HG03045 (cell line): ENCODE data around the gene GSTT4.
"Not testable (repeated sequence)": the region's sequence is repeated elsewhere in the genome, so short reads cannot be mapped to it uniquely, and the experiment has no call there.

Experiments
- ATAC-seq: cut with Tn5 transposase; IDR thresholded peaks from one replicate; pipeline ENCODE4 v1.9.1; 2021; ENCODE audit warnings: mild to moderate bottlenecking, moderate library complexity; ENCODE audit not compliant: unreplicated experiment

The GSTT4 gene

GRCh38 chr22:24025475-24025874 lies 20.2 kb upstream of the GSTT4 start:
- no peak for ATAC-seq

DNA sequence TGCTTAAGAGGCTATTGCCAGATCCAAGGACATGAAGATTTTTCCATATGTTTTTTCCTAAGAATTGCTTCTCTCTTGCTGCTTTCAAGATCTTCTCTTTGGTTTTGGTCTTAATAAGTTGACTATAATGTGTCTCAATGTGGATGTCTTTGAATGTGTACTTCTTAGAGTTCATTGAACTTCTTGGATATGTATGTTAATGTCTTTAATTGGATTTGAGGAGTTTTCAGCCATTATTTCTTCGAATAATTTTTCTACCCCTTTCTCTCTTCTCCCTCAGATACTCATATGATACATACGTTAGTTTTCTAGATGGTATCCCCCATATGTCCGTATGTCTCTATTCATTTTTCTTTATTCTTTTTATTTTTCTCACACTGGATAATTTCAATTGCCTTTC lies 19.1 kb upstream of the GSTT4 start:
- ATAC-seq, result no peak

DNA sequence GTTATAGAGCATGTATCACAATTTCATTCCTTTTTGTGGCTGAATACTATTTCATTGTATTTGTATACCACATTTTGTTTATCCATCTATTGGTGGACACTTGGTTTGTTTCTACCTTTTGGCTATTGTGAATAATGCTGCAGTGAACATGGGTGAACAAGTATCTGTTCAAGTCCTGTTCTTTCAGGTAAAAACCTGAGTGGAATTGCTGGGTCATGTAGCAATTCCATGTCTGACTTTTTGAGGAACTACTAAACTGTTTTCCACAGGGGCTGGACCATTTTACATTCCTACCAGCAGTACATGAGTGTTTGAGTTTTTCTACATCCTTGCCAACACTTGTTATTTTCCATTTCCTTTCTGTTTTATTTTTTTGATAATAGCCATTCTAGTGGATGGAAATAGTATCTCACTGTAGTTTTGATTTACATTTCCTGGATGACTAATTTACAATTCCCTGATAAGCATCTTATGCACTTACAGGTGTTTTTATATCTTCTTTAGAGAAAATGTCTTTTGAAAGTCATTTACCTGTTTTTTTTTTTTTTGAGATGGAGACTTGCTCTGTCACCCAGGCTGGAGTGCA lies 18.0 kb upstream of the GSTT4 start:
- ATAC-seq, result no peak

- no peak for ATAC-seq
Measured at GRCh38 chr22:24021304-24021703, 16.1 kb upstream of the GSTT4 start.

DNA sequence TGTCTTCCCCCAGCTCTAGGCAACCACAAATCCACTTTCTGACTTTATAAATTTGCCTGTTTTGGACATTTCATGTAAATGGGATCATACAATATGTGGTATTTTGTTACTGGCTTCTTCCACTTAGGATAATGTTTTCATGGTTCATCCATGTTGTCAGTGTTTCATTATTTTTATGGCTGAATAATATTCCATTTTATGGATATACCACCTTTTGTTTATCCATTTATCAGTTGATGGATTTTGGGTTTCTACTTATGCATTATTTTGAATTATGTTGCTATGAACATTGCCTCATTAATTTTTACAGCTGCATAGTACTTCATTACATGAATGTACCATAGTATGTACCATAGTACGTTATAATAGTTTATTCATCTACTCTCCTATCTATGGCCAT lies 10.9 kb upstream of the GSTT4 start:
- ATAC-seq, result no peak

DNA sequence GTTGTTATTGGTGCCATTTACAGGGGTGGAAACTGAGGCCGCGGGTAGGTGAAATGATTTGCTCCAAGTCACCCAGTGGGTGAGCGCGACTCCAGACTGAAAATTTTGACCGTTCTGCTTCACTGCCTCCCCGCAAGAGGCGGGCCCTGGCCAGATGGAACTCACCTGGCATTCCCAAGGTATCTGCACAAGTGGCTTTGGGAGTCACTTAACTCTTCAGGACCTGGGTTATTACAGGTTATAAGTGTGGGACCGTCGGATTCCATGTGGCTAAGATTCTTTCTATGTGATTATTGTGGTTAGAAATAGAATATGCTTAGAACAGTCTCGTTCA lies 6.4 kb upstream of the GSTT4 start:
- ATAC-seq, result no peak

DNA sequence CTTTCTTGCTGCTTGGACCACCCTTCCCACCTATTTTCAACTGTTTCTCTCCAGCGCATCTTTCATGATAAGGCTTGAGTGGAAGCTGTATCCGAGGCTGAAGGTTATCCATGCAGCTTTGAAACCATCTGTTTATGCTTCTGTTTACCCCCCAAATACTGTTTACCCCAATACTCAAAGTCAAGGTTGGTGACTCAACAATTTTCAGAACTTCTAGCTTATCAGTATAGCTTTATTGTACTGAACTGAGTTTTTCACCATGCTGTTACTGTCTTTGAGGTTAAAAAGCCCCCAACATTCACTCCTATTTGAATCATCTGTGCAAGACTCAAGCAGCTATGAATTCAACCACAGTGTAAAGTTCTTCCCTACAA lies 4.8 kb upstream of the GSTT4 start:
- ATAC-seq, result no peak

- ATAC-seq, result no peak
Measured at GRCh38 chr22:24009227-24010017, 4.2 kb upstream of the GSTT4 start.

DNA sequence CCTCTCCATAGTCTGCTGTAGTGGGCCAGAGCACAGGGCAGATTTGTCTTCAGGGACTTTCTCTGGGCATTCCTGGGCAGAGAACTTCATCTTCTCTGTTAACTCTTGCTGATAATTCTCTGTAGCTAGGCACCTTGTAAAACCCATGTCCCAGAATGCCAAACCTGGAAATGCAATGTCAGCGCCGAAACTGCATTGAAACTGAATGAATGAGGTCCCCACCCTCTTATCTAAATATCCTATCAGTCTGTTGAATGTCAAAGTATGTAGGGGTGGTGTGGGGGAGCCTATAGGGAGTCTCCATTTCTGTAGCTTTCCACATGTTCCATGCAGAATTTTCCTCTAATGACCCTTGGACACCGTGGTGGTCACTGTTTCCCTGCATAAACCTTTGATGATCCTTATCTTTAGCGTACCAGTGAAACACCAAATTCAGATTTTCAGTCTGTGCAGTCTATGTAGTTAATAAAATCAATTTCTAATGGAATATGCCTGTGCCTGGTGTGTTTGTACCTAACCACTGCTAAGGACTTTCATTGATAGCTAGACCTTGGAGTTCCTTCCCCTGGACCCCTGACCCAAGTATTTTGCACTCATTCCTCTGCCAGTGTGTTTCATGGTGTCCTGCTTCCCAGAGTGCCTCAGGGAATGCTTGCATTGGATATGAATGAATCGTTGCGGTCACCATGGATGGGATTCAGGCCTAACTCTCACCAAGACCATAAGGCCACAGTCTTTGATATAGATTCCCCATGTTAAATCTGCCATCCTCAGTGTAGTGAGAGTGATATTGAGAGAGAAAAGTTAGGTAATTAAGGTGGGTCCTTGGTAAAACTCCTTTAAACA lies 3.4 kb upstream of the GSTT4 start:
- ATAC-seq, result no peak

DNA sequence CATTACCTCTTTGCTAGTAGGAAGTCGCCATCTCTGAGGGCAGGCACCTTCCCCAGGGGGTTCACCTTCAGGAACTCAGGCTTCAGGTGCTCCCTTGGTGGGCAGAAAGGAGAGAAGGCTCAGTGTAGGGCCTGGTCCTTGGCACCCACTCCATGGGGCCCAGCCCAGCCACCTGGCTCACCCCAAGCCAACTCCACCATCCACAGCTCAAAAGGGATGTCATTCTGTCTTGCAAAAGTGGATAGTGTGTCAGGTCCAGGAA lies 2.7 kb upstream of the GSTT4 start:
- no peak for ATAC-seq

- ATAC-seq, result no peak
Measured at GRCh38 chr22:24007253-24008021, 2.2 kb upstream of the GSTT4 start.

GRCh38 chr22:24006914-24007214 lies 1.6 kb upstream of the GSTT4 start:
- ATAC-seq, result no peak

DNA sequence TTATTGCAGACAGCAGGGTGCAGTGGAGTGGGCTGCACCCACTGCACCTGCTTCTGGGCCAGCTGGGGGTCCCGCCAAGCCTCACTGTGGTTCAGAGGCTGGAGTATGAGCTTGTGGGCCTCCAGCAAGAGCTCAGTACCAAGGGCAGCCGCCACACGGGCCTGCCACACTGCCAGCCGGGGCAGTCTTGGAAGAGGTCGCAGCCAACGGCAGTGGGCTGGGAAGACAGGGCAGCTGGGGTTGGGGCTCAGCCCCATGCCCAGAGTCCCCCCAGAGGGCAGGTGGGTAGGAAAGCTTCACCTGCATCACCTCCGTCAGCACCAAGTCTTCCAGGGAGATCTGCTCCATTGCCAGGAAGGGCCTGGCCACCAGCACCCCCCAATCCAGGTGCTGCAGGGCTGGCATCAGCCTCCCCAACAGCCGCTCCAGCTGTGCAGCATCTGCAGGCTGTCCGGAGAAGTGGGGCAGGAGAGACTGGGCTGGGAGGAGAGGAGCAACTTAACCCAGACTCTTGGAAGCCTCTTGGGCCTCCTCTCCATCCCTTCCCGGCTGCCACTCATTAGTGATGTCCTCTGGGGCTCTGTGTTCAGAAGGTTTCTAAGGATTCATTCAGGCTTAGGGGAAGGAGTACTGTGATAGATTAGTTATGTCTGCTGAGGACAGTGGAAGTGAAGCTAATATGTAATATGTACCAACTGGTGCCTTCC lies 1.1 kb upstream of the GSTT4 start:
- ATAC-seq, result no peak

GRCh38 chr22:24003887-24004286 lies 1.4 kb downstream of the GSTT4 start:
- ATAC-seq, result no peak

- ATAC-seq, result no peak
Measured at GRCh38 chr22:24002851-24003250, 2.4 kb downstream of the GSTT4 start.

GRCh38 chr22:24002272-24002671 lies 3.0 kb downstream of the GSTT4 start:
- no peak for ATAC-seq

DNA sequence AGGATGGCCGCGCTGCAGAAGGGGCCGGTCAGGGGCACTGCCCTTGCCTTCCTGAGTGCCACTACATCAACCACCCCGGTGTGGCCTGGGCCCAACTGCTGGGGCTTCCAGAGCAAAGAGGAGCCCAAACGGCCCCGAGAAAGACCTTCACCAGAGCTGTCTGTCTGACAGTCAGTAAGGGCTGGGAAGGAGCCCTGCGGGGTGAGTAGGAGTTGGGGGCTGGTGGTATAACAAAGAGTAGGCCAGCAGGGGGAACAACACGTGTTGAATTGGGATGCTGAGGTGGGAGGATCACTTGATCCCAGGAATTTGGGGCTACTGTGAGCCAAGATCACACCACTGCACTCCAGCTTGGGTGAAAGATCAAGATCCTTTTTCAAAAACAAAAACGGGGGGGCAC lies 3.9 kb downstream of the GSTT4 start:
- no peak for ATAC-seq

DNA sequence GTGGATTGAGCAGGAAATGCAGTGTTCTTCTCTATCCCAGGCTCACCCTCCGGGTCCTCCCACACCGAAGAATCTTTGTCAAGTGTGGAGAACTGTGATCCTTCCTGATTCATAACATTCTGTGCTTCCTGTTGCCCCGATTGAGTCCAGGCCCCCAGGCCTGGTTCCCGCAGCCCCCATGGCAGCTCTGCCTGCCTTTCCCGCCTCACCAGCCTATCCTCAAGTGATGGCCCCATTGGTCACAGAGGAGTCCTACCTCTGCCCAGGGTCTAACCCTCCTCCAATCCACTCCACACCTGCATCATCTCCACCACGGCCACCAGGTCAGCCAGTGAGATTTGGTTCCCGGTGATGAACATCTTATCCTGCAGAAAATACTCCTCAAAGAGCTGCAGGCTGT lies 5.5 kb downstream of the GSTT4 start:
- ATAC-seq, result not testable (repeated sequence)

DNA sequence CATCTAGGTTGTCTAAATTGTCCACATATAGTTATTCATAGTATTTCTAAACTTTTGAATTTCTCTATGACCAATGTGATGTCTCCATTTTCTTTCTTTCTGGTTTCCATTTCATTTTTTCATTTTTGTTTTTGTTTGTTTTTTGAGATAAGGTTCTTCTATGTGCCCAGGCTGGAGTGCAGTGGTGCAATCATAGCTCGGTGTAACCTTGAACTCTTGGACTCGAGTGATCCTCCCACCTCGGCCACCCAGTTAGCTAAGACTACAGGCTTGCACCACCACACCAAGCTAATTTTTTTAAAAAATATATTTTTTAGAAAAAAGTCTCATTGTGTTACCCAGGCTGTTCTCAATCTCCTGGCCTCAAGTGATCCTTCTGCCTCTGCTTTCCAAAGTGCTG lies 8.2 kb downstream of the GSTT4 start:
- ATAC-seq, result no peak

DNA sequence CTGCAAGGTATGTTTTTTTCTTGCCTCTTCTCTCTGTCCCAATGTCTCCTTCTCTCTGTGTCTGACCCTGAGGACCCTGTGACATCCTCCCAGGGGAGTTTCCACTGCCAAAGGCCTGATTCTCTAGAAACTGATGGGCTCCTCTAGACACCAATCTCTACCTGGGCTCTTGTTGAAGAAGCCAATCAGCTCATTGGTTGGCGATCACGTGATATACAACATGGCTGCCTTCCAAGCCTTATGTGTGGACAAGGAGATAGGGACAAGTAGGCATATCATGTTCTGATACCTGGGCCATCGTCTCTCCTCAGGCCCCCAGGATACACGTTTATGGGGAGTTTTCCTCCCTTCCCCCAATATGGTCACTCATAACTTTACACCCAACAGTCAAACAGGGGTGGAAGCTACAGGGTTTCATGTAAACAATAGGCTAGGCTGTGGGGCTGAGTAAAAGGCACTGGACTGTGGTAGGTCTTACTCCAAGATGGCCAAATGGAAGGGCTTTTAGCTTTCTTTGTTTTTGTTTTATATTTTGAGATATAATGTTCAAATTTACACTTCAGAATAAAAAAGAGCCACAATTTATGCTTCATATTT lies 11.6 kb downstream of the GSTT4 start:
- not testable (repeated sequence) for ATAC-seq

DNA sequence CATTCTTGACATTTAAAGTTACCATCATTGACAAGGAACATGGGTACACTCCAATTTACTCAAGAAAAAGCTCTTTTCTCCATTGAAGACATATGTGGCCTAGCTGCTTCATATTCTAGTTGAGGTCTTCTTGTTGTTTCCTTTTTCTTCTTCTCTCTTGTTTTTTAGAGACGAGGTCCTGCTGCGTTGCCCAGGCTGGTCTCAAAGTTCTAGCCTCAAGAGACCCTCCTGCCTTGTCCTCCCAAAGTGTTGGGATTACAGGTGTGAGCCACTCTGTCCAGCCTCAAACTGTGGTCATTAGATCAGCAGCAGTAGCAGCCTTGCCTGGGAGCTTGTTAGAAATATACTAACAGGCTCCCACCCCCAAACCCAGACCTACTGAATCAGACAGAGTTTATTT lies 12.2 kb downstream of the GSTT4 start:
- not testable (repeated sequence) for ATAC-seq
